Sigmoid colon (tissue), 7 donors: ENCODE results near the gene EOGT. TPM values are rescaled to one million over a fixed set of nuclear protein-coding genes. Genes with fewer than 3 reads are reported as not detected.
A peak's percentile ranks its signal among the peaks of the same experiment; 100 is the strongest.

Source experiments
- DNase-seq: peaks from one replicate; pipeline ENCODE4 v3.0.0-alpha.2; 2019
- H3K27ac ChIP-seq, 4 donors: fragments of 200-600 bp; sonication (generic); one replicate each; pipeline ENCODE4 v1.5.1; 2016 to 2019; ENCODE audit warnings: mild to moderate bottlenecking in 1 of 4
- H3K27me3 ChIP-seq, 3 donors: fragments of 200-600 bp; sonication (generic); one replicate each; pipeline ENCODE4 v1.5.1; 2019; ENCODE audit warnings: mild to moderate bottlenecking in 1 of 3
- H3K36me3 ChIP-seq, 4 donors: fragments of 200-600 bp; sonication (generic); one replicate each; pipeline ENCODE4 v1.5.1; 2016 to 2019
- H3K4me1 ChIP-seq, 4 donors: fragments of 200-600 bp; sonication (generic); one replicate each; pipeline ENCODE4 v1.5.1; 2017 to 2019
- H3K4me3 ChIP-seq, 4 donors: fragments of 200-600 bp; sonication (generic); one replicate each; pipeline ENCODE4 v1.5.1; 2017 to 2019; ENCODE audit warnings: mild to moderate bottlenecking in 2 of 4, moderate library complexity in 1 of 4
- H3K9me3 ChIP-seq, 4 donors: fragments of 200-600 bp in 3 of 4; sonication (generic) in 3 of 4; one replicate each; pipeline versions ENCODE4 v1.5.1 to v1.6.1; 2013 to 2019
- EP300 ChIP-seq, 4 donors: sonication (generic); formaldehyde crosslinking; IDR thresholded peaks; one replicate each; pipeline ENCODE4 v1.6.1; 2017; ENCODE audit warnings: antibody characterized with exemption in 4 of 4
- POLR2A ChIP-seq, 2 donors: fragments of 450-650 bp; IDR thresholded peaks; one replicate each; pipeline ENCODE4 v1.6.1; 2016; ENCODE audit warnings: antibody characterized with exemption in 2 of 2, mild to moderate bottlenecking in 2 of 2, moderate library complexity in 2 of 2
- POLR2AphosphoS5 ChIP-seq, 4 donors: sonication (generic); formaldehyde crosslinking; IDR thresholded peaks; one replicate each; pipeline ENCODE4 v1.6.1; 2017; ENCODE audit warnings: antibody characterized with exemption in 4 of 4
- WGBS, 2 donors: extraction: QIAGEN DNeasy Blood & Tissue Kit; methylation state at CpG; one replicate each; pipeline ENCODE4 v1.1.7; 2013; 5-methylcytosine and 5-hydroxymethylcytosine counted together
- intact Hi-C: fragments of 100-400 bp; cut with DNase I; formaldehyde crosslinking; loops from one replicate; pipeline ENCODE4 v1.15.1; 2023
- polyA plus RNA-seq, 3 donors: library from polyadenylated mRNA; stranded (reverse); fragments of 200-250 nt; gene quantifications; one replicate each; pipeline ENCODE4 v1.2.3, GENCODE V29; 2013
- total RNA-seq, 4 donors: library from RNA; depleted of rRNA; stranded (reverse); fragments of >200 nt; gene quantifications; one replicate each; pipeline ENCODE4 v1.1.0, GENCODE V29; 2016
- TF ChIP-seq, protein P1 (sequence below), 4 experiments: fragments of 450-650 bp in 3 of 4; fragments of 200-600 bp in 1 of 4; IDR thresholded peaks; one replicate each; pipeline ENCODE4 v1.5.1; 2016 to 2019; ENCODE audit warnings: antibody characterized with exemption in 4 of 4, mild to moderate bottlenecking in 3 of 4, moderate library complexity in 2 of 4
- donor health status: healthy with polysubstance abuse.
- donor health status: Bipolar disorder and iron deficiency.
- donor health status: healthy.

Gene EOGT
- total and polyA plus RNA-seq, 7 donors = 4.6 to 103 (median 42.1) TPM

DNA sequence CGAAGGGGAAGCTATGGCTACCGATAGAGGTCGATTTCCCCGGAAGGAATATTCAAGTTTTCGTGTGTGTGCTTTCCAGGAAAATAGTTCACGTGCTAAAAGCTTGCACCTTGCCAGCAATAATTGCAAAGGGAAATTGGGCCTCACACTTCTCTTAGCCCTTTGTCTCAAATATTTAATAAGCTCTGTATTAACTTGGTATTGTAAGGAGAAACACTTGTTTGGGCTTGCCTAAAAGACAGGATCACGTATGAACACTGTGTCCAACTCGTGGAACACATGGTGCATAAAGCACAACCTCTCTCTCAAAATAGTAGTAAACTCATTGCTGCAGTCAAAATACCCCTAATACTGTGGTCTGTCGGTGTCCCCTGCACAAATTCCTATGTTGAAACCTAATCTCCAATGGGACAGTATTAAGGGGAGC, 39.0 kb upstream of the EOGT start:
- peaks cover 4 to 49% (median 12%) of the 10 kb centered on the region in 4 donors for H3K36me3 ChIP-seq
- 12 to 16% methylated on average over 9 of the region's 9 CpGs for WGBS, 2 donors
- no peaks in the 10 kb centered on the region for H3K9me3 ChIP-seq
- TF ChIP-seq POLR2AphosphoS5 (IDR thresholded peaks at IDR 0.05) (no peak), POLR2A (IDR thresholded peaks at IDR 0.05) (no peak), EP300 (IDR thresholded peaks at IDR 0.05) (no peak)
- TF ChIP-seq, protein P1, sequence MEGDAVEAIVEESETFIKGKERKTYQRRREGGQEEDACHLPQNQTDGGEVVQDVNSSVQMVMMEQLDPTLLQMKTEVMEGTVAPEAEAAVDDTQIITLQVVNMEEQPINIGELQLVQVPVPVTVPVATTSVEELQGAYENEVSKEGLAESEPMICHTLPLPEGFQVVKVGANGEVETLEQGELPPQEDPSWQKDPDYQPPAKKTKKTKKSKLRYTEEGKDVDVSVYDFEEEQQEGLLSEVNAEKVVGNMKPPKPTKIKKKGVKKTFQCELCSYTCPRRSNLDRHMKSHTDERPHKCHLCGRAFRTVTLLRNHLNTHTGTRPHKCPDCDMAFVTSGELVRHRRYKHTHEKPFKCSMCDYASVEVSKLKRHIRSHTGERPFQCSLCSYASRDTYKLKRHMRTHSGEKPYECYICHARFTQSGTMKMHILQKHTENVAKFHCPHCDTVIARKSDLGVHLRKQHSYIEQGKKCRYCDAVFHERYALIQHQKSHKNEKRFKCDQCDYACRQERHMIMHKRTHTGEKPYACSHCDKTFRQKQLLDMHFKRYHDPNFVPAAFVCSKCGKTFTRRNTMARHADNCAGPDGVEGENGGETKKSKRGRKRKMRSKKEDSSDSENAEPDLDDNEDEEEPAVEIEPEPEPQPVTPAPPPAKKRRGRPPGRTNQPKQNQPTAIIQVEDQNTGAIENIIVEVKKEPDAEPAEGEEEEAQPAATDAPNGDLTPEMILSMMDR (IDR thresholded peaks at IDR 0.05) = no peak
- H3K4me1 ChIP-seq = peaks cover 0 to 34% (median 24%) of the 10 kb centered on the region in 4 donors
- no peak for DNase-seq
- intact Hi-C loops = loop anchor here (2.0 kb wide), 1 partner anchor 28 kb away; the partner anchor contains the start of gene UBA3
- peak overlapping the region; percentile 80 to 82 (median 80) for H3K4me3 ChIP-seq
- H3K27ac ChIP-seq = peak overlapping the region; percentile 93 to 97 (median 96)
- no peaks in the 10 kb centered on the region for H3K27me3 ChIP-seq

DNA sequence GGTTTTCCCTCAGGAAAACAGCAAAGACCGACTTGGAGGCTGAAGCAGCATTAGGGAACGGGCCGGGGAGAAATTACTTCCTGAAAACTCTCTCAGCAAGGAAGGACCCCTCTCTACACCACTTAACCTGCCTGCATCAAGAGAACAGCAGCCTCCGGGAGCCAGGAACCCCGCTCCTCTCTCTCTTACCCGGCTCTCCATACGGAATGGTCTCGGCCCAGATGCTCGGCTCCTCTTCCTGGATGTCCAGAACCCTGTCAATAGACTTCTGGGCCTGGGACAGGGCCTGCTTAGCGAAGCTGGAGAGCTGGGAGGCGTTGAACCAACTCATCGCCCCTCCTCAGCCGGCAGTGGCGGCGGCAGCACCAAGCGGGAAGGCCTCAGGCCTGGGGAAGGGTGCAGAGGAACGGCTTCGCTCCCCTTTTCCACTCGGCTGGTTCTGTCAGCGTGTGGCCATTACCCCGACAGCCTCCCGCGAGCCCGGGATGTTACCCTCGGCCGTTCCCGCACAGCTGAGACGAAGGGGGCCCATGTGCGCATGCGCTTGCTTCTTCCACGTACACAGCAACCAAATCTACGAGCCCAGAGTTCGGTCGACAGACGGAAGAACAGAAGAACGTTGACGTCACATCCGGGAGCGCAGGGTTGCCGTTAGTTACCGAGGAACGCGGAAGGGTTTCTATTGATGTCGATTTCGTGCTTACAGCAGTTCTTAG, 38.4 kb upstream of the EOGT start, which contains the start of gene TMF1:
TMF1 (minus strand) TSS at position 578 of the 716 bp plus-strand sequence; CDS start at position 331, 247 bp downstream.
- Histone ChIP-seq H3K9me3 (no peaks in the 10 kb centered on the region), H3K4me3 (peak within 1 kb of the TSS; percentile 80 to 82 (median 80)), H3K4me1 (peaks cover 0 to 40% (median 30%) of the 10 kb centered on the region in 4 donors), H3K27me3 (no peaks in the 10 kb centered on the region), H3K27ac (peak within 1 kb of the TSS; percentile 93 to 97 (median 96)), H3K36me3 (peaks cover 4 to 50% (median 18%) of the 10 kb centered on the region in 4 donors)
- intact Hi-C loops = loop anchor here (2.0 kb wide), 1 partner anchor 29 kb away; the partner anchor contains the start of gene UBA3
- TF ChIP-seq, protein P1 (IDR thresholded peaks at IDR 0.05) = no peak
- TF ChIP-seq POLR2A (IDR thresholded peaks at IDR 0.05) = peak; percentile 67 to 79
- peak; percentile 83 to 96 (median 92) for TF ChIP-seq POLR2AphosphoS5 (IDR thresholded peaks at IDR 0.05)
- WGBS, 2 donors = 0% methylated on average over 45 of the region's 45 CpGs
- DNase-seq = peak; percentile 99

DNA sequence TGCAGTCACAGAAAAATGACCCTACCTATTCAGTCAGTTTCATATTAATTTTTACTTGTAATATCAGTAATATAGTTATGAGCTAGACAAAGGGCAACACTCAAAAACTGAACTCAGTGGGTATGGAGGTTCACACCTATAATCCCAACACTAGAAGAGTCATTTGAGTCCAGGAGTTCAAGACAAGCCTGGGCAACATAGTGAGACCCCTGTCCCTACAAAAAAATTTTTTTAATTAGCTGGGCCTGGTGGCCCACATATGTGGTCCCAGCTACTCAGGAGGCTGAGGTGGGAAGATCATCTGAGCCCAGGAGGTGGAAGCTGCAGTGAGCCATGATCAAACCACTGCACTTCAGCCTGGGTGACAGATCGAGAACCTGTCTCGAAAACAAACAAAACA, 35.5 kb upstream of the EOGT start:
- no peak for TF ChIP-seq POLR2A (IDR thresholded peaks at IDR 0.05)
- TF ChIP-seq EP300 (IDR thresholded peaks at IDR 0.05) = no peak
- TF ChIP-seq POLR2AphosphoS5 (IDR thresholded peaks at IDR 0.05) = no peak
- TF ChIP-seq, protein P1 (IDR thresholded peaks at IDR 0.05) = no peak
- Histone ChIP-seq H3K27ac (no peak overlapping the region), H3K9me3 (no peaks in the 10 kb centered on the region), H3K4me3 (no peak overlapping the region), H3K27me3 (no peaks in the 10 kb centered on the region), H3K4me1 (peaks cover 0 to 46% (median 37%) of the 10 kb centered on the region in 4 donors), H3K36me3 (peaks cover 0 to 47% (median 13%) of the 10 kb centered on the region in 4 donors)
- WGBS, 2 donors = 95 to 96% methylated on average over 2 of the region's 2 CpGs
- no peak for DNase-seq
- intact Hi-C loops = no loop called here

DNA sequence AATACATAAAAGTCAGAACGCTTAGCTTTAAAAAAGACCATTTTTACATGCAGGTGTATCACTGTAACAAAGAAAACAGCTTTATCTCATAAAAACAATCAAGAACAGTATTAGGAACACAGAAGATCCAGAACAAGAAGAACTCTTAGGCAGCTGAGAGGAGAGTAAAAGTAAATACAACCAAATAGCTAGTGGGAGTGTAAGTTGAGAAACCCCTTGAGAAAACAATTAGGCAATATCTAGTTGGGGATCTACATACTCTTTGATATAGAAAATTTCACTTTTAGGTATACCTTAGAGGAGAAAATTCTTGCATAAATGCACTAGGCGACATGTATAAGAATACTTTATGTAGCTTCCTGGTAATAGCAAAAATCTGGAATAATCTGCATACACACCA, 31.1 kb upstream of the EOGT start:
- 95% methylated on average over 2 of the region's 2 CpGs for WGBS, 2 donors

More for the DNA sequence above, 31.1 kb upstream of the EOGT start:
- peaks cover 0 to 86% (median 35%) of the 10 kb centered on the region in 4 donors for H3K36me3 ChIP-seq
- no peak overlapping the region for H3K4me3 ChIP-seq
- intact Hi-C loops = no loop called here
- H3K4me1 ChIP-seq = peaks cover 0 to 31% (median 23%) of the 10 kb centered on the region in 4 donors
- no peaks in the 10 kb centered on the region for H3K9me3 ChIP-seq
- H3K27ac ChIP-seq = no peak overlapping the region
- TF ChIP-seq POLR2AphosphoS5 (IDR thresholded peaks at IDR 0.05) (no peak), EP300 (IDR thresholded peaks at IDR 0.05) (no peak), POLR2A (IDR thresholded peaks at IDR 0.05) (no peak)
- TF ChIP-seq, protein P1 (IDR thresholded peaks at IDR 0.05) = no peak
- DNase-seq = no peak
- no peaks in the 10 kb centered on the region for H3K27me3 ChIP-seq
